H9 (cell line): ENCODE results near the gene NPRL2. TPM values are rescaled to one million over a fixed set of nuclear protein-coding genes. Genes with fewer than 3 reads are reported as not detected.

Source experiments
- DNase-seq: peaks from one replicate; pipeline ENCODE4 v3.0.0-alpha.2; 2017
- H2AFZ ChIP-seq: one replicate; pipeline ENCODE4 v1.6.1; 2013; ENCODE audit warnings: mild to moderate bottlenecking, low read length, control low read depth, moderate library complexity
- H2AK5ac ChIP-seq: 2 replicates; pipeline ENCODE4 v1.6.1; 2013; ENCODE audit warnings: low read length, control low read depth, mixed read lengths; ENCODE audit not compliant: insufficient read length
- H2BK120ac ChIP-seq: one replicate; pipeline ENCODE4 v1.6.1; 2013; ENCODE audit warnings: low read depth, mild to moderate bottlenecking, low read length, control low read depth, inconsistent platforms; ENCODE audit not compliant: poor library complexity, severe bottlenecking
- H2BK12ac ChIP-seq: 2 replicates; pipeline ENCODE4 v1.6.1; 2013; ENCODE audit warnings: low read length, control low read depth, mixed read lengths, low read depth; ENCODE audit not compliant: insufficient read length
- H2BK15ac ChIP-seq: 2 replicates; pipeline ENCODE4 v1.6.1; 2013; ENCODE audit warnings: low read depth, low read length, control low read depth
- H2BK20ac ChIP-seq: one replicate; pipeline ENCODE4 v1.6.1; 2013; ENCODE audit warnings: low read depth, mild to moderate bottlenecking, low read length, control low read depth, inconsistent platforms; ENCODE audit not compliant: poor library complexity, severe bottlenecking
- H2BK5ac ChIP-seq: 2 replicates; pipeline ENCODE4 v1.6.1; 2013; ENCODE audit warnings: low read length, control low read depth, mixed read lengths; ENCODE audit not compliant: insufficient read length
- H3K14ac ChIP-seq: 2 replicates; pipeline ENCODE4 v1.6.1; 2013; ENCODE audit warnings: low read length, control low read depth; ENCODE audit not compliant: insufficient read depth
- H3K18ac ChIP-seq: 2 replicates; pipeline ENCODE4 v1.6.1; 2013; ENCODE audit warnings: low read depth, mild to moderate bottlenecking, mixed read lengths, low read length, control low read depth; ENCODE audit not compliant: insufficient read length
- H3K23ac ChIP-seq: 2 replicates; pipeline ENCODE4 v1.6.1; 2013; ENCODE audit warnings: low read length, control low read depth, mixed read lengths, low read depth; ENCODE audit not compliant: insufficient read length
- H3K23me2 ChIP-seq: 2 replicates; pipeline ENCODE4 v1.6.1; 2013; ENCODE audit warnings: low read depth, mild to moderate bottlenecking, mixed read lengths, low read length, control low read depth; ENCODE audit not compliant: insufficient read length, poor library complexity, severe bottlenecking
- H3K27ac ChIP-seq: 2 replicates; pipeline ENCODE4 v1.5.1; 2013; ENCODE audit warnings: low read length, control low read depth, mixed read lengths, low read depth; ENCODE audit not compliant: insufficient read length
- H3K27me3 ChIP-seq: 2 replicates; pipeline ENCODE4 v1.6.1; 2013; ENCODE audit warnings: low read length, control low read depth, inconsistent platforms; ENCODE audit not compliant: insufficient read depth
- H3K4ac ChIP-seq: 2 replicates; pipeline ENCODE4 v1.6.1; 2013; ENCODE audit warnings: low read depth, mild to moderate bottlenecking, control low read depth, inconsistent platforms, low read length, moderate library complexity
- H3K4me1 ChIP-seq: 2 replicates; pipeline ENCODE4 v1.6.1; 2013; ENCODE audit warnings: low read length, control low read depth, inconsistent platforms; ENCODE audit not compliant: insufficient read depth
- H3K4me2 ChIP-seq: 2 replicates; pipeline ENCODE4 v1.6.1; 2013; ENCODE audit warnings: low read length, control low read depth, mixed read lengths; ENCODE audit not compliant: insufficient read length, insufficient read depth
- H3K56ac ChIP-seq: 2 replicates; pipeline ENCODE4 v1.6.1; 2013; ENCODE audit warnings: low read depth, mild to moderate bottlenecking, mixed read lengths, low read length, control low read depth; ENCODE audit not compliant: insufficient read length
- H3K79me1 ChIP-seq: 2 replicates; pipeline ENCODE4 v1.6.1; 2013; ENCODE audit warnings: low read depth, mild to moderate bottlenecking, moderate library complexity, low read length, control low read depth, inconsistent platforms; ENCODE audit not compliant: insufficient read depth, poor library complexity, severe bottlenecking
- H3K79me2 ChIP-seq: 2 replicates; pipeline ENCODE4 v1.6.1; 2013; ENCODE audit warnings: low read length, control low read depth, inconsistent platforms; ENCODE audit not compliant: insufficient read depth
- H3K9ac ChIP-seq: 2 replicates; pipeline ENCODE4 v1.6.1; 2013; ENCODE audit warnings: low read length, control low read depth, mixed read lengths; ENCODE audit not compliant: insufficient read length; ENCODE audit errors: extremely low read depth
- H3K9me3 ChIP-seq: one replicate; pipeline ENCODE4 v1.6.1; 2013; ENCODE audit warnings: low read depth, low read length, inconsistent platforms; ENCODE audit not compliant: control insufficient read depth
- H3T11ph ChIP-seq: one replicate; pipeline ENCODE4 v1.6.1; 2013; ENCODE audit warnings: mild to moderate bottlenecking, low read length, control low read depth, inconsistent platforms
- H4K20me1 ChIP-seq: one replicate; pipeline ENCODE4 v1.6.1; 2013; ENCODE audit not compliant: control insufficient read depth, insufficient read length, insufficient read depth
- H4K5ac ChIP-seq: 2 replicates; pipeline ENCODE4 v1.6.1; 2013; ENCODE audit warnings: low read depth, mild to moderate bottlenecking, mixed read lengths, low read length, control low read depth; ENCODE audit not compliant: insufficient read length
- H4K8ac ChIP-seq: replicated peaks from 2 replicates; pipeline ENCODE4 v1.6.1; 2013; ENCODE audit warnings: low read length, control low read depth, mixed read lengths, low read depth; ENCODE audit not compliant: insufficient read length
- H4K91ac ChIP-seq: 2 replicates; pipeline ENCODE4 v1.6.1; 2013; ENCODE audit warnings: low read depth, mild to moderate bottlenecking, moderate library complexity, mixed read lengths, low read length, control low read depth; ENCODE audit not compliant: insufficient read length
- H3K27ac Mint-ChIP-seq, 3 experiments: 2 replicates in 2 of 3; 3 replicates in 1 of 3; pipeline ENCODE4 v1.8.0; 2020 to 2021; ENCODE audit warnings: mixed read lengths in 3 of 3, mild to moderate bottlenecking in 1 of 3, moderate library complexity in 1 of 3
- H3K27me3 Mint-ChIP-seq: 2 replicates; pipeline ENCODE4 v1.8.0; 2021; ENCODE audit warnings: low read depth, mild to moderate bottlenecking, moderate library complexity, mixed read lengths
- H3K36me3 Mint-ChIP-seq, 3 experiments: 2 replicates in 2 of 3; 3 replicates in 1 of 3; pipeline ENCODE4 v1.8.0; 2020 to 2021; ENCODE audit warnings: low read depth in 3 of 3, mixed read lengths in 3 of 3; ENCODE audit not compliant: insufficient read depth in 1 of 3
- H3K4me1 Mint-ChIP-seq, 2 experiments: 2 replicates each; pipeline ENCODE4 v1.8.0; 2020; ENCODE audit warnings: mixed read lengths in 2 of 2
- H3K4me3 Mint-ChIP-seq, 2 experiments: 2 replicates in 1 of 2; 3 replicates in 1 of 2; pipeline ENCODE4 v1.8.0; 2020 to 2021; ENCODE audit warnings: mild to moderate bottlenecking in 2 of 2, mixed read lengths in 2 of 2, moderate library complexity in 1 of 2
- H3K9me3 Mint-ChIP-seq, 2 experiments: 2 replicates in 1 of 2; 3 replicates in 1 of 2; pipeline ENCODE4 v1.8.0; 2020; ENCODE audit warnings: mild to moderate bottlenecking in 2 of 2, mixed read lengths in 2 of 2, moderate library complexity in 1 of 2
- WGBS: extraction: QIAGEN DNeasy Blood & Tissue Kit; methylation state at CpG from one replicate; pipeline ENCODE4 v1.1.7; 2013; ENCODE audit warnings: missing lambda C conversion rate, low lambda C conversion rate, mixed read lengths; ENCODE audit not compliant: insufficient read length; ENCODE audit errors: extremely low coverage; 5-methylcytosine and 5-hydroxymethylcytosine counted together
- total RNA-seq: library from RNA; stranded (reverse); gene quantifications from 2 replicates; pipeline ENCODE4 v1.2.1, GENCODE V29; 2021
- TF ChIP-seq, protein P1 (sequence below): fragments of 200-600 bp; sonication (generic); conservative IDR thresholded peaks from 3 replicates; pipeline ENCODE4 v1.8.0; 2021; ENCODE audit warnings: antibody characterized with exemption, mild to moderate bottlenecking

Gene NPRL2
- total RNA-seq, 1 experiment from 2014 or later: 23.4 TPM

DNA sequence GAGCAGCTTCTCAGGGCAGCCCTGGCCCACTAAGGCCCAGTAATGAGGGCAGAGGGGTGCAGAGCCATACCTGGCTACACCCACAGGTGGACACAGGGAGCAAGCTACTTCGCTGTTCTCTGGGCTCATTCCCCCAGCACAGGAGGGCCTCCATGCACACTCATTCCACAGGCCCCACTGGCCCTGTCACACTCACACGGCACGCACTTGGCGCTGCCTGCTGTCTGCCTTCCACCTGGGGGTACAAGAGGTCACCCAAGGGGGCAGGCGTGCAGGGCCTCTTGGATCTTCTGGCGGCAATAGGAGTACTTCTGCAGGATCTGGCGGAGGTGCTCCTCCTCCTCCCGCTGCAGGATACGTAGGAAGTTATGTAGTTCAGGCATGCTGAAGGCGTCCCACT is 20.2 kb downstream of the NPRL2 start:
- H4K91ac ChIP-seq: no peak overlapping the region
- Mint-ChIP-seq H3K36me3 (peaks cover 17 to 55% (median 53%) of the 10 kb centered on the region in 3 experiments; a peak in 6 of 7 replicates), H3K4me1 (peaks cover 8 to 22% of the 10 kb centered on the region in 2 experiments), H3K27me3 (no peaks in the 10 kb centered on the region; the same call in 1 of the 2 replicates), H3K4me3 (no peak overlapping the region), H3K27ac (no peak overlapping the region), H3K9me3 (no peaks in the 10 kb centered on the region)
- H2BK12ac ChIP-seq: no peak overlapping the region
- no peak overlapping the region for H3K4ac ChIP-seq
- no peak overlapping the region for H4K5ac ChIP-seq
- no peak overlapping the region for H2BK15ac ChIP-seq
- H3K4me2 ChIP-seq: no peak overlapping the region
- no peak overlapping the region for H3K56ac ChIP-seq
- H3K18ac ChIP-seq: no peak overlapping the region
- no CpG with 5 or more reads among the region's 10 CpGs for WGBS
- H3T11ph ChIP-seq: no peak overlapping the region
- H3K9me3 ChIP-seq: no peaks in the 10 kb centered on the region
- H2BK20ac ChIP-seq: no peak overlapping the region
- H3K23ac ChIP-seq: no peak overlapping the region
- peaks cover 6% of the 10 kb centered on the region for H3K79me1 ChIP-seq
- H3K27me3 ChIP-seq: no peaks in the 10 kb centered on the region
- no peak overlapping the region for H3K27ac ChIP-seq
- no peak overlapping the region for H2BK120ac ChIP-seq
- TF ChIP-seq, protein P1, sequence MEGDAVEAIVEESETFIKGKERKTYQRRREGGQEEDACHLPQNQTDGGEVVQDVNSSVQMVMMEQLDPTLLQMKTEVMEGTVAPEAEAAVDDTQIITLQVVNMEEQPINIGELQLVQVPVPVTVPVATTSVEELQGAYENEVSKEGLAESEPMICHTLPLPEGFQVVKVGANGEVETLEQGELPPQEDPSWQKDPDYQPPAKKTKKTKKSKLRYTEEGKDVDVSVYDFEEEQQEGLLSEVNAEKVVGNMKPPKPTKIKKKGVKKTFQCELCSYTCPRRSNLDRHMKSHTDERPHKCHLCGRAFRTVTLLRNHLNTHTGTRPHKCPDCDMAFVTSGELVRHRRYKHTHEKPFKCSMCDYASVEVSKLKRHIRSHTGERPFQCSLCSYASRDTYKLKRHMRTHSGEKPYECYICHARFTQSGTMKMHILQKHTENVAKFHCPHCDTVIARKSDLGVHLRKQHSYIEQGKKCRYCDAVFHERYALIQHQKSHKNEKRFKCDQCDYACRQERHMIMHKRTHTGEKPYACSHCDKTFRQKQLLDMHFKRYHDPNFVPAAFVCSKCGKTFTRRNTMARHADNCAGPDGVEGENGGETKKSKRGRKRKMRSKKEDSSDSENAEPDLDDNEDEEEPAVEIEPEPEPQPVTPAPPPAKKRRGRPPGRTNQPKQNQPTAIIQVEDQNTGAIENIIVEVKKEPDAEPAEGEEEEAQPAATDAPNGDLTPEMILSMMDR: no peak
- no peak overlapping the region for H4K8ac ChIP-seq
- no peak for DNase-seq
- no peaks in the 10 kb centered on the region for H3K4me1 ChIP-seq
- H3K79me2 ChIP-seq: peaks cover 4% of the 10 kb centered on the region; the same call in 1 of the 2 replicates
- no peak overlapping the region for H2BK5ac ChIP-seq
- no peaks in the 10 kb centered on the region for H4K20me1 ChIP-seq
- no peak overlapping the region for H2AK5ac ChIP-seq
- no peak overlapping the region for H3K14ac ChIP-seq
- H2AFZ ChIP-seq: no peak overlapping the region
- H3K23me2 ChIP-seq: peaks cover 9% of the 10 kb centered on the region
- no peak overlapping the region for H3K9ac ChIP-seq
